Vagina (tissue), 2 donors: ENCODE data around the gene ATP2C2. TPM values are rescaled to one million over a fixed set of nuclear protein-coding genes. Genes with fewer than 3 reads are reported as not detected.

Experiments
- DNase-seq, 2 donors: peaks; one replicate each; pipeline ENCODE4 v3.0.0-alpha.2; 2017; ENCODE audit errors: extremely low spot score in 2 of 2
- H3K27ac ChIP-seq: fragments of 200-600 bp; sonication (generic); one replicate; pipeline ENCODE4 v1.5.1; 2019
- H3K27me3 ChIP-seq: fragments of 200-600 bp; sonication (generic); one replicate; pipeline ENCODE4 v1.5.1; 2019
- H3K36me3 ChIP-seq, 2 donors: fragments of 200-600 bp; sonication (generic); one replicate each; pipeline ENCODE4 v1.5.1; 2017 to 2019
- H3K4me1 ChIP-seq: fragments of 200-600 bp; sonication (generic); one replicate; pipeline ENCODE4 v1.5.1; 2019
- H3K4me3 ChIP-seq, 2 donors: fragments of 200-600 bp; sonication (generic); 1 replicate in 1 of 2; 2 replicates in 1 of 2; pipeline ENCODE4 v1.5.1; 2016 to 2019
- H3K9me3 ChIP-seq: fragments of 200-600 bp; sonication (generic); one replicate; pipeline ENCODE4 v1.5.1; 2019
- CTCF ChIP-seq, 3 experiments: fragments of 450-650 bp in 2 of 3; fragments of 200-600 bp in 1 of 3; sonication (generic) in 1 of 3; IDR thresholded peaks; one replicate each; pipeline ENCODE4 v1.5.1; 2017 to 2019; ENCODE audit warnings: antibody characterized with exemption in 3 of 3, mild to moderate bottlenecking in 2 of 3, moderate library complexity in 2 of 3
- POLR2A ChIP-seq, 2 donors: fragments of 450-650 bp; IDR thresholded peaks; one replicate each; pipeline ENCODE4 v1.6.1; 2017; ENCODE audit warnings: antibody characterized with exemption in 2 of 2, mild to moderate bottlenecking in 2 of 2, moderate library complexity in 2 of 2
- POLR2AphosphoS5 ChIP-seq, 2 donors: sonication (generic); formaldehyde crosslinking; IDR thresholded peaks; one replicate each; pipeline ENCODE4 v1.9.0; 2017; ENCODE audit warnings: antibody characterized with exemption in 2 of 2, mild to moderate bottlenecking in 2 of 2, low read depth in 1 of 2; ENCODE audit not compliant: insufficient read depth in 1 of 2
- intact Hi-C: fragments of 100-400 bp; cut with DNase I; formaldehyde crosslinking; loops from one replicate; pipeline ENCODE4 v1.15.1; 2023
- total RNA-seq: library from RNA; depleted of rRNA; stranded (reverse); fragments of >200 nt; gene quantifications from one replicate; pipeline ENCODE4 v1.2.3, GENCODE V29; 2016

ATP2C2 gene
- total RNA-seq, 1 donor from 2014 or later = 35.1 TPM

GRCh38 chr16:84504420-84505248 is 136.3 kb downstream of the ATP2C2 start, which contains the start of gene MEAK7:
MEAK7 (minus strand) TSS chr16:84504659; CDS start chr16:84498086, 6,573 bp downstream.
- H3K27me3 ChIP-seq = no peaks in the 10 kb centered on the region
- H3K36me3 ChIP-seq = no peaks in the 10 kb centered on the region
- H3K4me1 ChIP-seq = peaks cover 36% of the 10 kb centered on the region
- peak in 1 of 2 donors; percentile 98 for DNase-seq
- no peaks in the 10 kb centered on the region for H3K9me3 ChIP-seq
- H3K27ac ChIP-seq = peak within 1 kb of the TSS; percentile 84
- TF ChIP-seq CTCF (IDR thresholded peaks at IDR 0.05) = no peak
- peak; percentile 36 to 62 for TF ChIP-seq POLR2A (IDR thresholded peaks at IDR 0.05)
- peak; percentile 90 to 93 for TF ChIP-seq POLR2AphosphoS5 (IDR thresholded peaks at IDR 0.05; ENCODE audit: insufficient read depth in 1 of 2, low read depth in 1 of 2)
- peak within 1 kb of the TSS; percentile 79 to 98 for H3K4me3 ChIP-seq
- intact Hi-C loops = no loop called here

GRCh38 chr16:84505249-84506187 is 137.2 kb downstream of the ATP2C2 start:
- intact Hi-C loops = no loop called here
- no peak for TF ChIP-seq POLR2A (IDR thresholded peaks at IDR 0.05)
- no peak for TF ChIP-seq POLR2AphosphoS5 (IDR thresholded peaks at IDR 0.05; ENCODE audit: insufficient read depth in 1 of 2, low read depth in 1 of 2)
- TF ChIP-seq CTCF (IDR thresholded peaks at IDR 0.05) = no peak
- no peaks in the 10 kb centered on the region for H3K36me3 ChIP-seq
- H3K4me1 ChIP-seq = peaks cover 36% of the 10 kb centered on the region
- H3K4me3 ChIP-seq = peak overlapping the region; percentile 79 to 98
- H3K27me3 ChIP-seq = no peaks in the 10 kb centered on the region
- H3K9me3 ChIP-seq = no peaks in the 10 kb centered on the region
- no peak for DNase-seq
- peak overlapping the region; percentile 84 for H3K27ac ChIP-seq

- H3K36me3 ChIP-seq = no peaks in the 10 kb centered on the region
- TF ChIP-seq POLR2AphosphoS5 (IDR thresholded peaks at IDR 0.05; ENCODE audit: insufficient read depth in 1 of 2, low read depth in 1 of 2) (no peak), POLR2A (IDR thresholded peaks at IDR 0.05) (no peak), CTCF (IDR thresholded peaks at IDR 0.05) (no peak)
- DNase-seq = no peak
Measured at GRCh38 chr16:84507011-84507982, 139.0 kb downstream of the ATP2C2 start.

GRCh38 chr16:84508502-84508901 is 140.2 kb downstream of the ATP2C2 start:
- Histone ChIP-seq H3K9me3 (no peaks in the 10 kb centered on the region), H3K4me1 (peaks cover 21% of the 10 kb centered on the region), H3K4me3 (no peak overlapping the region), H3K36me3 (no peaks in the 10 kb centered on the region), H3K27ac (no peak overlapping the region), H3K27me3 (no peaks in the 10 kb centered on the region)
- no peak for TF ChIP-seq POLR2A (IDR thresholded peaks at IDR 0.05)
- no peak for TF ChIP-seq POLR2AphosphoS5 (IDR thresholded peaks at IDR 0.05; ENCODE audit: insufficient read depth in 1 of 2, low read depth in 1 of 2)
- TF ChIP-seq CTCF (IDR thresholded peaks at IDR 0.05) = no peak
- intact Hi-C loops = no loop called here
- DNase-seq = no peak

More at GRCh38 chr16:84507011-84507982, 139.0 kb downstream of the ATP2C2 start:
- no peak overlapping the region for H3K27ac ChIP-seq
- no peak overlapping the region for H3K4me3 ChIP-seq
- no peaks in the 10 kb centered on the region for H3K27me3 ChIP-seq
- peaks cover 32% of the 10 kb centered on the region for H3K4me1 ChIP-seq
- H3K9me3 ChIP-seq = no peaks in the 10 kb centered on the region
- intact Hi-C loops = no loop called here
